GM19467 (cell line): ENCODE measurements around the gene GJC2.
"Not testable (repeated sequence)": the region's sequence is repeated elsewhere in the genome, so short reads cannot be mapped to it uniquely, and the experiment has no call there.

ENCODE experiments used
- ATAC-seq: cut with Tn5 transposase; IDR thresholded peaks from one replicate; pipeline ENCODE4 v1.9.1; 2021; ENCODE audit warnings: mild to moderate bottlenecking, moderate library complexity; ENCODE audit not compliant: unreplicated experiment

GJC2 gene

GRCh38 chr1:228170666-228171065 is 20.9 kb downstream of the GJC2 start:
- no peak for ATAC-seq

GRCh38 chr1:228171221-228171891 is 21.6 kb downstream of the GJC2 start:
- no peak for ATAC-seq

- no peak for ATAC-seq
These were observed 23.1 kb downstream of the GJC2 start for GRCh38 chr1:228172591-228173527.

GRCh38 chr1:228173528-228174481 is 24.1 kb downstream of the GJC2 start:
- not testable (repeated sequence) for ATAC-seq

DNA sequence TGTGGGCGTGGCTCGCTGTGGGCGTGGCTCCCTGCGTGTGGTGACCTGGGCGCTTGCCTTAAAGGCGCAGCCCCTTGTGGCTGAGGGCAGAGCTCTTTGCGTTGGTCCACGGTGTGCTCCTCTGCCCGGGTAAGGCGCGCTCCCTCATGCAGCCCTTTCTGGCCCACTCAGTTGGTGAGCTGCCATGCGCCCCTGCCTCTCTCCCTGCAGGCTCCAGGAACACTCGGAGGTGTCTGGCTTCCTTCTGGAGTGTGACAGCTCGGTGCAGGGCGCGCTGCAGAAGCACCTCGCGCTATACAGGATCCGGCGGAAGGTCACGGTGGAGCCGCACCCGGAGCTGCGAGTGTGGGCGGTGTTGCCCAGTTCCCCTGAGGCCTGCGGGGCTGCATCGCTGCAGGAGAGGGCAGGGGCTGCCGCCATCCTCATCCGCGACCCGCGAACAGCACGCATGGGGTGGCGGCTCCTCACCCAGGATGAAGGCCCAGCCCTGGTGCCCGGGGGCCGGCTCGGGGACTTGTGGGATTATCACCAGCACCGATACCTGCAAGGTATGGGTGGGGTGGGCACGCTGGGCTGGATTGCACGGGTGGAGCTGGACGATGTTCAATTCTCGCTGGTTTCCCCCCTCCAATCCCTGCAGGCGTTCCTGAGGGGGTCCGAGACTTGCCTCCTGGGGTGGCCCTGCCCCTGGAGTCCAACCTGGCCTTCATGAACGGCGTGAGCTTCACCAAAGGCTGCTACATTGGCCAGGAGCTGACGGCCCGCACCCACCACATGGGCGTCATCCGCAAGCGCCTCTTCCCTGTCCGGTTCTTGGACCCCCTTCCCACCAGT is 25.0 kb downstream of the GJC2 start:
- ATAC-seq = no peak

DNA sequence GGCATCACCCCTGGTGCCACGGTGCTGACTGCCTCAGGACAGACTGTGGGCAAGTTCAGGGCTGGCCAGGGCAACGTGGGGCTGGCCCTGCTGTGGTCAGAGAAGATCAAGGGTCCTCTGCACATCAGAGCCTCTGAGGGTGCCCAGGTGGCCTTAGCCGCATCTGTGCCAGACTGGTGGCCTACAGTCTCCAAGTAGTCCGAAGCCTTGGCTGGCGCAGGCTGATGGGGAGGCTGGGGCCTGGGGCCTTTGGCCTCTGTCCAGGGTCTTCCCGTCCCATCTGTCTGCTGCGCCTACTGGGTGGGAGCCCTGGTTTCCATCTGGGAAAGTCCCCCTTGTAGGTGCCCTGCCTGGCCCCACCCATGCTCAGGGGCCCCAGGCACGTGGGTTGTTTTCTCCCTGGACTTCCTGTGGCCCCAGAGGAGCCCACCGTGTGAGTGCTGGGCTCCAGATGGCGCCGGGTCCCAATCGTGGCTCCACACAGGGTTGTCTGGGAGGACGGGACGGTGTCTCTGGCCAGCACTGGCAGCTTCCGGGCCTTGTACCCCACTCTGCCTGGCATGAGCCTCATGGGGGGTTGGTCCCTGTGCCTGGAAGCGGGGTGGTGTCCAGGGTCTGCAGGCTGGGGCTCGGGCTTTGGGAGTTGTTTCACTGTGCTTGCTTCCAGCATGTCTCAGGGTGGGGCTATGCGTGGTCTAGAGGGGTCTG is 25.7 kb downstream of the GJC2 start:
- no peak for ATAC-seq

DNA sequence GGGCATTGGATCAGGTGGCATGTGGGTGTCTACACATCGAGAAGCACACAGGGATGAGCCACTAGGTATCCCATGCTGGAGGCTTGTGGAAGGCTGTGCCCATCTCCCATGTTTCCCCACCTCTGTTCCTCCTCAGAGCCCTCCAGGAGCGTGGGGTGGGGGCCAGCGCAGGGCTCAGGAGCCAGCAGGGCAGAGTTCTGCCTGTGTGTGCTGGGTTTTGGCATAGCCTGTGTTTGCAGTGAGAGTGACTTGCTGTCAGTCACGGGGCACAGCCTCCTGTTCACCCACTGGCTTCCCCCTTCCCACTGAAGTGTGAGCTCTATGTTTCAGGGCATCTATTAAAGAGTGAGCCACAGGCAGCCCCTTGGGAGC is 26.3 kb downstream of the GJC2 start:
- ATAC-seq = no peak

GRCh38 chr1:228176461-228177182 is 26.9 kb downstream of the GJC2 start:
- ATAC-seq = no peak

DNA sequence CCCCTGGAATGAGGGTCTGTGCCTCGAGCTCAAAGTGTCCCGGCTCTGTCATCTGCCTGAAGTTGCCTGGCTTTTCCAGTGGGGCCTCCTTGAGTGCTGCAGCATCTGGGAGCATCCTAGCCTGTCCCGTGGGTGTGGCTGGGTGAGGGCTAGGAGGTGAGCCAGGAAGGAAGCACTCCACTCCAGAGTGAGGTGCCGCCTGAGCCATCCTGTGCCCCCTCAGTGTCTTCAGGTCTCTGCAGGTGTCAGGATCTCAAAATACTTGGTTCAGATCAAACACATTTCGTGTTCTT is 27.4 kb downstream of the GJC2 start:
- ATAC-seq = no peak

GRCh38 chr1:228177721-228178710 is 28.3 kb downstream of the GJC2 start:
- ATAC-seq = no peak

- no peak for ATAC-seq
These were observed 29.3 kb downstream of the GJC2 start for GRCh38 chr1:228178737-228179684.

- no peak for ATAC-seq
These were observed 30.7 kb downstream of the GJC2 start for GRCh38 chr1:228180271-228180958.

DNA sequence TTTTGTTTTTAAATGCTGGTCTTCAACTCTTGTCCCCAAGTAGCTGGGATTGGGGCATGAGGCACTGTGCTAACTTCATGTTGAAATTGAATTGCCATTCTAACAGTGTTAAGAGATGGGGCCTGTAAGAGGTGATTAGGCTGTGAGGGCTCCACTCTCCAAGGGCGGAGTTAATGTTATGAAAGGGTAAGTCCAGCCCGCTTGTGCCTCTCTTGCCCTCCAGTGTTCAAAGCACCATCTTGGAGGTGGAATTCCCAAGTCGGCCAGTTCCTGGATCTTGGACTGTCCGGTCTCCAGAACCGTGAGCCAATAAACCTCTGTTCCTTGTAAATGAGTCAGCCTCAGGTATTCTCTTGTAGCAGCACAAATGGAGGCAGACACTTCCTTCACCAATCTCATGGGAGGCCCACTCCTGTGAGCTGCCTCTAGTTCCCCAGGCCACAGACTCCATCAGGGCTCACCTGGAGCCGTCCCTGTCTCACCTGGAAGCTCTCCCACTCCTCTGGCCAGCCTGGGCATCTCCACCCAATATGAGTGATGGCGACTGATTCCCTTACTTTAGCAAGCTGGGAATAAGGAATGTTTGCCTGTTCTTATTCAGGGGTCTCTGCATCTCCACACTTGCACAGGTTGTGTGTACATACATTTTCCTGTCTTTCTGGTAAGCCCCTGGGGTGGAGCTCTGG is 31.4 kb downstream of the GJC2 start:
- no peak for ATAC-seq

DNA sequence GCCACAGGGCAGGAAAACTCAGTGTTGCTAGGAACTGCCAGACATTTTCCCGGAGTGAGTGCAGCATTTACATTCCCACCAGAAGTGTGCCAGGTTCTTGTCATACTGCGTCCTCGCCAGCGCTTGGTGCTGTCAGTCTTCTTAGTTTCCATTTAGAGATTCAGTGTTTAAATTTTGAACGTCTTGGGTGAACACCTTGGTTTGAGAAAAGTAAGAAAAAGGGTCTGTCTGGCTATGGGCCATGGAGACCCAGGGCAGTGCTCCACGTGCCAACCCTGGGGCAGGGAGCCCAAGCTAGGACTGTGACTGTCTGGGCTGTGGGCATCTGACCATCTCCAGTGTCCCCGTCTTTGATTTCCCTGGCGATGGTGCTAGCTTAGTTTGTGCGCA is 31.9 kb downstream of the GJC2 start:
- no peak for ATAC-seq

DNA sequence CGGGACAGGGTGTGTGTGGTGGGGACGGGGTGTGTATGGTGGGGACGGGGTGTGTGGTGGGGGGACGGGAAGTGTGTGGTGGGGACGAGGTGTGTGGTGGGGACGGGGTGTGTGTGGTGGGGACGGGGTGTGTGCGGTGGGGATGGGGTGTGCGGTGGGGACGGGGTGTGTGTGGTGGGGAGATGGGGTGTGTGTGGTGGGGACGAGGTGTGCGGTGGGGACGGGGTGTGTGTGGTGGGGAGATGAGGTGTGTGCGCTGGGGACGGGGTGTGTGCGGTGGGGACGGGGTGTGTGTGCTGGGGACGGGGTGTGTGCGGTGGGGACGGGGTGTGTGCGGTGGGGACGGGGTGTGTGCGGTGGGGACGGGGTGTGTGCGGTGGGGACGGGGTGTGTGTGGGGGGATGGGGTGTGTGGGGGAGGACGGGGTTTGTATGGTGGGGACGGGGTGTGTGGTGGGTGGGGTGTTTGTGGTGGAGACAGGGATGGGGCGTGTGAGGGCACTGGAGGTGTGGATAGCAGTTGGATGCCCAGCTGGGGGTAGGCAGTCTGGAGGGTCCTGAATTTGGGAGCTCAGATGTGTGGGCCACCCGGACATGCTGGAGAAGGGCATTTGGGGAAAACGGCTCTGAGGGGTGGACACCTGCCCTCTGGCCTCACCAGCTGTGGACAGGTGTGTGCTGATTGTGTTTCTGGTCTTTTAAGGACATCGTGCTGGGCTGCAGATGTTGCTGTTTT is 32.7 kb downstream of the GJC2 start:
- no peak for ATAC-seq
